ENCODE results near the gene LRMDA.
"Not testable (repeated sequence)": the region's sequence is repeated elsewhere in the genome, so short reads cannot be mapped to it uniquely, and the experiment has no call there.

LRMDA gene

DNA sequence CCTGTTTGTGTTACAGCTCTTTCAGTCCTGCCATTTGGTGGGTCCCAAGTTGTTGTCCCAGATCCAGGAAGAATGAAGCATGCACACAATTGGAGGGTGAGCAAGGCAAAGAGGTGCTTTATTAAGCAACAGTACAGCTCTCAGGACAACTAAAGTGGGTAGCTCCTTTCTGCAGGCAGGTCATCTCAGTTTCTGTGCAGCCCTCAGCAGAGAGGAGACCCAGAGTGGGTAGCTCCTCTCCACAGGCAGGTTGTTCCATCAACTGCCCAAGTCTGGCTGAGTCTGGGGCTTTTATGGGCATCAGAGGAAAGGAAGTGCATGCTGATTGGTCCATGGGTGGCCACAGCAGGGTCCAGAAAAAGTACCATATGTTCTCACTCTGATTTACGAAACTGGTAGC, 624.5 kb downstream of the LRMDA start:
- TF ChIP-seq, protein P1, sequence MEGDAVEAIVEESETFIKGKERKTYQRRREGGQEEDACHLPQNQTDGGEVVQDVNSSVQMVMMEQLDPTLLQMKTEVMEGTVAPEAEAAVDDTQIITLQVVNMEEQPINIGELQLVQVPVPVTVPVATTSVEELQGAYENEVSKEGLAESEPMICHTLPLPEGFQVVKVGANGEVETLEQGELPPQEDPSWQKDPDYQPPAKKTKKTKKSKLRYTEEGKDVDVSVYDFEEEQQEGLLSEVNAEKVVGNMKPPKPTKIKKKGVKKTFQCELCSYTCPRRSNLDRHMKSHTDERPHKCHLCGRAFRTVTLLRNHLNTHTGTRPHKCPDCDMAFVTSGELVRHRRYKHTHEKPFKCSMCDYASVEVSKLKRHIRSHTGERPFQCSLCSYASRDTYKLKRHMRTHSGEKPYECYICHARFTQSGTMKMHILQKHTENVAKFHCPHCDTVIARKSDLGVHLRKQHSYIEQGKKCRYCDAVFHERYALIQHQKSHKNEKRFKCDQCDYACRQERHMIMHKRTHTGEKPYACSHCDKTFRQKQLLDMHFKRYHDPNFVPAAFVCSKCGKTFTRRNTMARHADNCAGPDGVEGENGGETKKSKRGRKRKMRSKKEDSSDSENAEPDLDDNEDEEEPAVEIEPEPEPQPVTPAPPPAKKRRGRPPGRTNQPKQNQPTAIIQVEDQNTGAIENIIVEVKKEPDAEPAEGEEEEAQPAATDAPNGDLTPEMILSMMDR (IDR thresholded peaks at IDR 0.05; ENCODE audit: borderline replicate concordance, insufficient read depth, low read depth, low read length): no peak

DNA sequence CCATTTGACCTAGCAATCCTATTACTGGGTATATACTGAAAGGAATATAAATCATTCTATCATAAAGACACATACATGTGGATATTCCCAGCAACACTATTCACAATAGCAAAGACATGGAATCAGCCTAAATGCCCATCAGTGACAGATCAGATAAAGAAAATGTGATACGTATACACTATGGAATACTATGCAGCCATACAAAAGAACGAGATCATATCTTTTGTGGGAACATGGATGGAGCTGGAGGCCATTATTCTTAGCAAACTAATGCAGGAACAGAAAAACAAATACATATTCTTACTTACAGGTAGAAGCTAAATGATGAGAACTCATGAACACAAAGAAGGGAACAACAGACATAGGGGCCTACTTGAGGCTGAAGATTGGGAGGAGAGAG, 629.6 kb downstream of the LRMDA start:
- H3K4me3 ChIP-seq (ENCODE audit: low read depth, low read length): not testable (repeated sequence)

More for the DNA sequence above, 624.5 kb downstream of the LRMDA start:
- no peak overlapping the region for H3K4me3 ChIP-seq (ENCODE audit: low read depth, low read length)

DNA sequence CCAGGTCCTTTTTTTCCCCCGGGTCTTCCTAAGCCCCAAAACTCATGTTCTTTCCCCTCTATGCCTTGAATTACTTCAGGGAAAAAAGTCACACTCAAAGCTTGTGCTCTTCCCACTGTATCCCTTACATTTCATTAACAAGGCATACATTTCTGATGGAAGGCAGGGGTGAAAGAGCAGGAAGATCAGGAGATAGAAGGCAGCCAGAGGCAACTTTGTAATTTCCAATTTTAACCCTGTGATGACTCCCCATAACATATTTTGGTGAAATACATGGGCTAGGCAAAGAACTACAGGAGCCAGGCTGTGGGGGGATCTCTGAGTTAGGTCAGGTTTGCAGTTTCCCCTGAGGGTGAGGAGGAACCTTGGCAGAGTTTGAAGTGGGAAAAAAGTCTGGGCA, 635.0 kb downstream of the LRMDA start:
- no peak overlapping the region for H3K4me3 ChIP-seq (ENCODE audit: low read depth, low read length)
- TF ChIP-seq, protein P1 (IDR thresholded peaks at IDR 0.05; ENCODE audit: borderline replicate concordance, insufficient read depth, low read depth, low read length): no peak

DNA sequence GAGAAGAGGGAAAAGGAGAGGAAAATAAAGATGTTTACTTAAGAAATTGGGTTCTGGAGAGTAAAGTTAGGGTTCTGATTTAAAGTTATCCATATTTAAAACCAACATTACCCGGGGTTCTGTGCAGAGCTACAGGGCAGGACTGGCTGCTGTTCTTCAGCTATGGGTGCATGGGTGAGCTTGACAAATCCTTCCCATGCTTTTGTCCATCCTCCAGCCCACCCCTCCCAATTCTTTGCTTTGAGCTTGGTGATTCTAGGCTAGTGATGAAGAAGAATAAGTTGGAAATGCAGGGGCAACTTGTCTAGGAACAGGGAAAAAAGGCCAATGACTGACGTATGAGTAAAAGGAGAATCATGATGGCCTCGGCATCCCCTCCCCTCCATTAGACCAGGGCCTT, 636.0 kb downstream of the LRMDA start:
- TF ChIP-seq, protein P1 (IDR thresholded peaks at IDR 0.05; ENCODE audit: borderline replicate concordance, insufficient read depth, low read depth, low read length): no peak
- H3K4me3 ChIP-seq (ENCODE audit: low read depth, low read length): no peak overlapping the region

DNA sequence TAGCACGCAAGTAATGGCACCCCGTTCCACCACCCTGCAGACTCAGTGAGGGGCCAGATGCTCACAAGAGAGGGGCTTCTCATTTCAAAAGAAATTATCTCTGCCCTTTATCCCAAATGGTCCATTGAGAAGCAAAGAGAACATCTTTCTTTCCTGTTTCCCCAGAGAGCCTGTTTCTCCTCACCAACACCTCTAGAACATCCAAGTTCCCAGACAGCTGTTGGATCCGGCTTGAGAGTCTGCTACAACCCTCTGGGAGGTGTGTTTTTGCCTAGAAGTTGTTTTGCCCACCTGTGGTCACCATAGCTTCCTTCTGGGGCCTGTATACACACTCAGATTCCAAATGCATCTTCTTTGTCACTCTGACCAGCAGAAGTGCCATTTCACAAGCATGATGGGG, 637.4 kb downstream of the LRMDA start:
- H3K4me3 ChIP-seq (ENCODE audit: low read depth, low read length): no peak overlapping the region
- TF ChIP-seq, protein P1 (IDR thresholded peaks at IDR 0.05; ENCODE audit: borderline replicate concordance, insufficient read depth, low read depth, low read length): no peak

DNA sequence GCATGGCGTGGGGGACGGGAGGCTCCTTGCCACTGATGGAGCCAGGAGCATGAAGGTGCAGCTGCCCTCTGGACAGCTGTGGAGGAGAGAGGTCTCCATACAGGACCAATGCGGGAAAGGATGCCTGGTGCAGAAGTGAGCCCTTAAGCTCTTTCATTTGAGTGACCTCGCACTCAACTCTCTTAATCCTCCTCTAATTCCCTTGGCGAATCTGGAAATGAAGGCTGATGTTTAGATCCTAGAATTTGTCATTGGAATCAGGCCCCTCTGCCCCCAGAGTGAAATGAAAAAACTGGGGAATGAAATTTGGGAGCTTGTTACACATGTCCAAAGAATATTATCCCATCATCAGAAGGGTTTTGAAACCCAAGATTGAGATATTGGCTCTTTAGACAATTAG, 639.5 kb downstream of the LRMDA start:
- TF ChIP-seq, protein P1 (IDR thresholded peaks at IDR 0.05; ENCODE audit: borderline replicate concordance, insufficient read depth, low read depth, low read length): no peak

DNA sequence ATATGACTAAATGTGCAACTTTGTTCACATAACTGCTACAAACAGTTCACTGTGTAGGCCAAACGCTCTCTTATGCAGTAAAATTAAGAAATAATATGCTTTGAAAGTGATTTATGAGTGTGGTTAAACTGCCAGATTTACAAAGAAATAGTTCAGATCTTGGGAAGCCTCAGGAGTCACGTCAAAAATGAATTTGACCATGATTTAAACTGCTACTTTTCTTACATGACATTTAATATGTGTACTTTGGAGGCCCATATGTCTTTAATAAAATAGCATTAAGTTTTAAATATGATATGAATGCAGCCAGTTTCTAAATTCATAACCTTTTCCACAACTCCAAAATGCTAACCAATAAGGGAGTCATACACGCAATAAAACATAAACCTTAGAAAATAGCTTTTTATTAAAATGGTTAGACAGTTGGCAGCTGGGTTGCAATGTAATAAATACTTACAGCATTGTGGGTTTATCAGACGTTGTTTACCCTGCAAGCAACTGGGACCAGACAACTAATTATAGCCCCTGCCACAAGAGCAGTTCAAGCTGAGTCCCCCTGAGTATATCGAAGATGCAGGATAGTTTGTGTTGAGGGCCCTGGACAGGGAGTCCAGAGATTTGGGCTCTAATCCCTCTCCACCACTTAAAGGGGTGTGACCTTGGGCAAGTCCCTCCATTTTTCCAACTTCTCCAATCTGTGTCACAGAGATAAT, 640.4 kb downstream of the LRMDA start:
- TF ChIP-seq, protein P1 (IDR thresholded peaks at IDR 0.05; ENCODE audit: borderline replicate concordance, insufficient read depth, low read depth, low read length): no peak
- H3K4me3 ChIP-seq (ENCODE audit: low read depth, low read length): no peak overlapping the region

More for the DNA sequence above, 639.5 kb downstream of the LRMDA start:
- no peak overlapping the region for H3K4me3 ChIP-seq (ENCODE audit: low read depth, low read length)
